Stimulated activated CD8-positive, alpha-beta memory T cell treated with anti-CD3 and anti-CD28 coated beads, Interleukin-15, amount 100 ng/mL, for 1 hour (primary cell): ENCODE data around the gene IL1RAPL1.

Experiments
- DNase-seq: peaks from one replicate; pipeline ENCODE4 v3.0.0-alpha.2; 2020; ENCODE audit warnings: low read depth

Gene IL1RAPL1

GRCh38 chrX:29535212-29536162, 948.2 kb downstream of the IL1RAPL1 start:
- DNase-seq, result no peak

GRCh38 chrX:29541038-29541437, 953.8 kb downstream of the IL1RAPL1 start:
- DNase-seq, result no peak

GRCh38 chrX:29542152-29542551, 954.9 kb downstream of the IL1RAPL1 start:
- DNase-seq, result no peak

GRCh38 chrX:29545878-29546277, 958.6 kb downstream of the IL1RAPL1 start:
- DNase-seq, result no peak

- no peak for DNase-seq
These were observed 960.6 kb downstream of the IL1RAPL1 start for GRCh38 chrX:29547877-29548276.

- no peak for DNase-seq
These were observed 966.3 kb downstream of the IL1RAPL1 start for GRCh38 chrX:29553542-29553941.

- no peak for DNase-seq
These were observed 968.3 kb downstream of the IL1RAPL1 start for GRCh38 chrX:29555465-29556091.

- no peak for DNase-seq
These were observed 972.8 kb downstream of the IL1RAPL1 start for GRCh38 chrX:29560065-29560464.

- no peak for DNase-seq
These were observed 974.2 kb downstream of the IL1RAPL1 start for GRCh38 chrX:29561417-29561816.

- no peak for DNase-seq
These were observed 993.3 kb downstream of the IL1RAPL1 start for GRCh38 chrX:29580560-29580959.

GRCh38 chrX:29581223-29581622, 994.0 kb downstream of the IL1RAPL1 start:
- DNase-seq, result no peak

GRCh38 chrX:29587107-29587506, 999.9 kb downstream of the IL1RAPL1 start:
- no peak for DNase-seq

GRCh38 chrX:29590921-29591320, 1003.7 kb downstream of the IL1RAPL1 start:
- DNase-seq, result no peak

GRCh38 chrX:29604381-29604780, 1017.1 kb downstream of the IL1RAPL1 start:
- no peak for DNase-seq

GRCh38 chrX:29617276-29617675, 1030.0 kb downstream of the IL1RAPL1 start:
- DNase-seq, result no peak

GRCh38 chrX:29617725-29618124, 1030.5 kb downstream of the IL1RAPL1 start:
- DNase-seq, result no peak

- no peak for DNase-seq
These were observed 1040.6 kb downstream of the IL1RAPL1 start for GRCh38 chrX:29627833-29628232.

GRCh38 chrX:29634516-29634915, 1047.3 kb downstream of the IL1RAPL1 start:
- no peak for DNase-seq

- no peak for DNase-seq
These were observed 1049.1 kb downstream of the IL1RAPL1 start for GRCh38 chrX:29636331-29636730.

- no peak for DNase-seq
These were observed 1052.9 kb downstream of the IL1RAPL1 start for GRCh38 chrX:29640106-29640505.

GRCh38 chrX:29641461-29641860, 1054.2 kb downstream of the IL1RAPL1 start:
- DNase-seq, result no peak

- DNase-seq, result no peak
These were observed 1055.9 kb downstream of the IL1RAPL1 start for GRCh38 chrX:29643181-29643580.

- no peak for DNase-seq
These were observed 1060.9 kb downstream of the IL1RAPL1 start for GRCh38 chrX:29648161-29648560.
